Nephron progenitor cell (in vitro differentiated cells): ENCODE measurements around the gene CCDC91.
"Not testable (repeated sequence)": the region's sequence is repeated elsewhere in the genome, so short reads cannot be mapped to it uniquely, and the experiment has no call there.

Experiments used
- DNase-seq: peaks from one replicate; pipeline ENCODE4 v3.0.0; 2021
- H3K27ac Mint-ChIP-seq: 2 replicates; pipeline ENCODE4 v1.8.0; 2021; ENCODE audit warnings: mild to moderate bottlenecking, moderate library complexity, mixed read lengths
- H3K27me3 Mint-ChIP-seq: 2 replicates; pipeline ENCODE4 v1.8.0; 2021; ENCODE audit warnings: mild to moderate bottlenecking, low read depth, mixed read lengths; ENCODE audit not compliant: poor library complexity
- H3K36me3 Mint-ChIP-seq: 2 replicates; pipeline ENCODE4 v1.8.0; 2021; ENCODE audit warnings: low read depth, mixed read lengths
- H3K4me1 Mint-ChIP-seq: 2 replicates; pipeline ENCODE4 v1.8.0; 2021; ENCODE audit warnings: mixed read lengths
- H3K4me3 Mint-ChIP-seq: 2 replicates; pipeline ENCODE4 v1.8.0; 2021; ENCODE audit warnings: mild to moderate bottlenecking, moderate library complexity, mixed read lengths
- H3K9me3 Mint-ChIP-seq: 2 replicates; pipeline ENCODE4 v1.8.0; 2021; ENCODE audit warnings: mild to moderate bottlenecking, moderate library complexity, mixed read lengths
- TF ChIP-seq, protein P1 (sequence below): fragments of 200-600 bp; sonication (generic); IDR thresholded peaks from 2 replicates; pipeline ENCODE4 v1.5.0; 2021; ENCODE audit warnings: antibody characterized with exemption

Gene CCDC91

DNA sequence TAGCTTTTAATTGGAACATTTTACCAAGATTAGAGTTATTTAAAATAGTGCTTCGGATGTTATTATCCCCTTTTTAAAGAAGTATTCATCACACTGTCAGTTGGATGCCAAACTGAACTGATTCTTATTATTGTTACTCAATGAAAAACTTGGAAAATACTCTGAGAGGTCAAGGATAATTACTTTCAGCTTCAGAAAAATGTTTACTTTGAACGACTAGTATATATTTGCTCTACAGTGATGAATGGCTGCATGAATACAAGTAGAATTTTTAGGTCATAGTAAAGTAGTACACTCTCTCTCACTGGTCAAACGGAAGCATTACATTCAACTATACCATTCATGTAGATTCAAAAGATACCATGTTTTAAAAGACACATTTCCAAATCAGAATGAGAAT is 269.2 kb downstream of the CCDC91 start:
- H3K4me1 Mint-ChIP-seq, result no peaks in the 10 kb centered on the region
- no peaks in the 10 kb centered on the region for H3K27me3 Mint-ChIP-seq
- H3K4me3 Mint-ChIP-seq, result no peak overlapping the region
- no peak overlapping the region for H3K27ac Mint-ChIP-seq
- no peaks in the 10 kb centered on the region for H3K36me3 Mint-ChIP-seq
- no peak for DNase-seq
- TF ChIP-seq, protein P1, sequence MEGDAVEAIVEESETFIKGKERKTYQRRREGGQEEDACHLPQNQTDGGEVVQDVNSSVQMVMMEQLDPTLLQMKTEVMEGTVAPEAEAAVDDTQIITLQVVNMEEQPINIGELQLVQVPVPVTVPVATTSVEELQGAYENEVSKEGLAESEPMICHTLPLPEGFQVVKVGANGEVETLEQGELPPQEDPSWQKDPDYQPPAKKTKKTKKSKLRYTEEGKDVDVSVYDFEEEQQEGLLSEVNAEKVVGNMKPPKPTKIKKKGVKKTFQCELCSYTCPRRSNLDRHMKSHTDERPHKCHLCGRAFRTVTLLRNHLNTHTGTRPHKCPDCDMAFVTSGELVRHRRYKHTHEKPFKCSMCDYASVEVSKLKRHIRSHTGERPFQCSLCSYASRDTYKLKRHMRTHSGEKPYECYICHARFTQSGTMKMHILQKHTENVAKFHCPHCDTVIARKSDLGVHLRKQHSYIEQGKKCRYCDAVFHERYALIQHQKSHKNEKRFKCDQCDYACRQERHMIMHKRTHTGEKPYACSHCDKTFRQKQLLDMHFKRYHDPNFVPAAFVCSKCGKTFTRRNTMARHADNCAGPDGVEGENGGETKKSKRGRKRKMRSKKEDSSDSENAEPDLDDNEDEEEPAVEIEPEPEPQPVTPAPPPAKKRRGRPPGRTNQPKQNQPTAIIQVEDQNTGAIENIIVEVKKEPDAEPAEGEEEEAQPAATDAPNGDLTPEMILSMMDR, result no peak
- H3K9me3 Mint-ChIP-seq, result no peaks in the 10 kb centered on the region

DNA sequence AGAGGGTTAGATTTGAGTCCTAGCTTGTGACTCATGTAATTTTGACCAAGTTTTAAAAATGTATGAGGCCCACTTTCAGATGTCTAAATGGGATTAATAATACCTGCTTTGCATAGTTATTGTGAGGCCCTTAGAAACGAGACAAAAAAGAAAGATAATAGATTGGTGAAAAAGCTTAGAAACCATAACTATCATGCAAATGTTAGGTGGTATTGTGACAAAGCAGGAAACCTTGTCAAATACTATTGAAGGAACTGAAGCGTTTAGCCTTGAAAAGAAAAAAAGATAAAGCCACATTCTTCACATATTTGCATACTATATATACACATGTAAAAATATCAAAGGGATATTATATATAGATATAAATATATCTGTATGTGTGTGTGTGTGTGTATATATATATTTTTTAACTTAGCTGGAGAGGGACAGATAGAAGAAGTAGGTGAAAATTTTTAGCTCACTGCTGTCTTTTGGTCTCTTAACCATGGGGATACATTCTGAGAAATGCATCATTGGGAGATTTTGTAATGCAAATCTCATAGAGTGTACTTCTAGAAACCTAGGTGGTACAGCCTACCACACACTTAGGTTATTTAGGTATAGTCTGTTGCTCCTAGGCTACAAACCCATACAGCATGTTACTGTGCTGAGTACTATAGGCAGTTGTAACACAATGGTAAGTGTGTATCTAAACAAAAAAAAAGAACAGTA is 270.3 kb downstream of the CCDC91 start:
- TF ChIP-seq, protein P1, result no peak
- H3K9me3 Mint-ChIP-seq, result no peaks in the 10 kb centered on the region
- no peaks in the 10 kb centered on the region for H3K36me3 Mint-ChIP-seq
- no peak for DNase-seq
- H3K4me3 Mint-ChIP-seq, result no peak overlapping the region
- no peak overlapping the region for H3K27ac Mint-ChIP-seq
- H3K4me1 Mint-ChIP-seq, result no peaks in the 10 kb centered on the region
- no peaks in the 10 kb centered on the region for H3K27me3 Mint-ChIP-seq

DNA sequence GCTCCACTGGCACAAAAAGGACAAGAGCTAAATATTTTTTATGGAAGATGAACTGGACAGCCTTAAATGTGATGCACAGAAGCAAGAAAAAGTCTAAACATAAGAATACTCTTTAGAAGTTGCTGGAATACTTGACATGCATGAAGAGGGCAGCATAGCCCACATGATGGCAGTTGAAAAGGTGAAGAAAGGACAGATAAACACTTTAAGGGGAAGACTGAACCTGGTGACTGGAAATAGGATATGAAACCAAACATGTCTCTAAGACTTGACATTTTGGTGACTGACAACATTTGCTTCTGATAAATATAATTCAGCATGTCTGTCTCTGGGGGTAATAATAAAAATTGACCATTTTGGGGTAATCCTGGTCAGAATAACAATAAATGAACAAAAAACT is 273.1 kb downstream of the CCDC91 start:
- TF ChIP-seq, protein P1, result no peak
- Mint-ChIP-seq H3K4me1 (no peaks in the 10 kb centered on the region), H3K36me3 (no peaks in the 10 kb centered on the region), H3K27ac (no peak overlapping the region), H3K4me3 (no peak overlapping the region), H3K27me3 (no peaks in the 10 kb centered on the region), H3K9me3 (no peaks in the 10 kb centered on the region)
- no peak for DNase-seq

DNA sequence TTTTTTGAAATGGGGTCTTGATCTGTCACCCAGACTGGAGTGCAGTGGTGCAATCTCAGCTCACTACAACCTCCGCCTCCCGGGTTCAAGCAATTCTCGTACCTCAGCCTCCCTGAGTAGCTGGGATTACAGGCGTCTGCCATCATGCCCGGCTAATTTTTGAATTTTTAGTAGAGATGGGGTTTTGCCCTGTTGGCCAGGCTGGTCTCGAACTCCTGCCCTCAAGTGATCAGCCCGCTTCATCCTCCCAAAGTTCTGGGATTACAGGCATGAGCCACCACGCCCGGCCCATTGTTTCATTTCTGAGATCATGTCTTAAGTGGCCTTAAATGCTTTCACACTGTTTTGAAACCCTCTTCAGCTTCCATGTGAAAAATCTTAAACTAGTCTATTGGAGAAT is 281.5 kb downstream of the CCDC91 start:
- H3K36me3 Mint-ChIP-seq, DNase-seq, H3K27me3 Mint-ChIP-seq, H3K4me1 Mint-ChIP-seq, H3K9me3 Mint-ChIP-seq, H3K4me3 Mint-ChIP-seq, H3K27ac Mint-ChIP-seq: not testable (repeated sequence)

DNA sequence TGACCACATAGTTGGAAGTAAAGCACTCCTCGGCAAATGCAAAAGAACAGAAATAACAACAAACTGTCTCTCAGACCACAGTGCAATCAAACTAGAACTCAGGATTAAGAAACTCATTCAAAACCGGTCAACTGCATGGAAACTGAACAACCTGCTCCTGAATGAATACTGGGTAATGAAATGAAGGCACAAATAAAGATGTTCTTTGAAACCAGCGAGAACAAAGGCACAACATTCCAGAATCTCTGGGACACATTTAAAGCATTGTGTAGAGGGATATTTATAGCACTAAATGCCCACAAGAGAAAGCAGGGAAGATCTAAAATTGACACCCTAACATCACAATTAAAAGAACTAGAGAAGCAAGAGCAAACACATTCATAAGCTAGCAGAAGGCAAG is 285.9 kb downstream of the CCDC91 start:
- not testable (repeated sequence) for H3K36me3 Mint-ChIP-seq, H3K27ac Mint-ChIP-seq, H3K4me3 Mint-ChIP-seq, H3K27me3 Mint-ChIP-seq, H3K4me1 Mint-ChIP-seq, DNase-seq, H3K9me3 Mint-ChIP-seq

DNA sequence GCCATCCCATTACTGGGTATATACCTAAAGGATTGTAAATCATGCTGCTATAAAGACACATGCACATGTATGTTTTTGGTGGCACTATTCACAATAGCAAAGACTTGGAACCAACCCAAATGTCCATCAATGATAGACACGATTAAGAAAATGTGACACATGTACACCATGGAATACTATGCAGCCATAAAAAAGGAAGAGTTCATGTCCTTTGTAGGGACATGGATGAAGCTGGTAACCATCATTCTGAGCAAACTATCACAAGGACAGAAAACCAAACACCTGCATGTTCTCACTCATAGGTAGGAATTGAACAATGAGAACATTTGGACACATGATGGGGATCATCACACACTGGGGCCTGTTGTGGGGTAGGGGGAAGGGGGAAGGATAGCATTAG is 288.8 kb downstream of the CCDC91 start:
- H3K27ac Mint-ChIP-seq, DNase-seq, H3K9me3 Mint-ChIP-seq, H3K27me3 Mint-ChIP-seq, H3K4me1 Mint-ChIP-seq, H3K4me3 Mint-ChIP-seq, H3K36me3 Mint-ChIP-seq: not testable (repeated sequence)

DNA sequence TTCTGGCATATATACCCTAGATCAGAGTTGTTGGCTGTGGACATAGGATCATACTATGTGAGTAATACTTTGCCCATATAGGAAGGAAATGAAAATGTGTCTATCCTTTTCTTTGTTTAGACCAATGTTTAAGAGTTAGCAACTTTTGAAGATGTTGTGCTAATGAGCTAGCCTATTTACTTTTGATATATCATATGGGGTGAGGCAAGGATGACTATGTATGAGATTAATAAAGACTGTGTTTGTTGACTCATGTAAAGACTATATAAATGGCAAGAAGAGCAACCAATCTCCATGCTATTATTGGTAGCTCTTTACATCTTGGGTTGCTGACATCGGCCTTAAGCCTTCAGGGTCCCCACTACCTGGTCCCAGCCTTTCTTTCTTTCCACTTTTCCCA is 289.4 kb downstream of the CCDC91 start:
- no peak for DNase-seq
- Mint-ChIP-seq H3K4me1 (no peaks in the 10 kb centered on the region), H3K4me3 (no peak overlapping the region)

More for the DNA sequence above, 289.4 kb downstream of the CCDC91 start:
- TF ChIP-seq, protein P1, result no peak
- Mint-ChIP-seq H3K27me3 (no peaks in the 10 kb centered on the region), H3K9me3 (peaks cover 4% of the 10 kb centered on the region), H3K36me3 (peaks cover 9% of the 10 kb centered on the region), H3K27ac (no peak overlapping the region)
